Measurements from ENCODE around the gene DUS2.
A peak's percentile ranks its signal among the peaks of the same experiment; 100 is the strongest.

Gene DUS2

DNA sequence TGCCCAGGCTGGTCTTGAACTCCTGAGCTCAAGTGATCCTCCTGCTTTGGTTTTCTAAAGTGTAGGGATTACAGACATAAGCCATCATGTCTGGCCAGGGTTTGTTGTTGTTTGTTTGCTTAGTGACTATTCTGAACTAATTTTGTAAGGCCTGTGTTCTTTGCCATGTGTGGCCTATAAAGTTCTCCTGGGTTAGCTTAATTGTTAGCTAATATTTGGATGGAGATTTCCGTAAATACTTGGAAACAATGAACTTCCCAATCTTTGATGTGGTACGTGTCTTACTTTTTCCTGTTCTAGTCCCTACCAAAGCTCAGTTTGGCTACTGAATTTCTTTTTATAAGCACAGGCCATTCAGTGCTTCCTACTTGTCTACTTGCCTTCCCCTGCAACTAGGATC is 24.9 kb downstream of the DUS2 start:
- no peak for DNase-seq

- DNase-seq: no peak
Observed at GRCh38 chr16:68049449-68049848, 26.4 kb downstream of the DUS2 start.

DNA sequence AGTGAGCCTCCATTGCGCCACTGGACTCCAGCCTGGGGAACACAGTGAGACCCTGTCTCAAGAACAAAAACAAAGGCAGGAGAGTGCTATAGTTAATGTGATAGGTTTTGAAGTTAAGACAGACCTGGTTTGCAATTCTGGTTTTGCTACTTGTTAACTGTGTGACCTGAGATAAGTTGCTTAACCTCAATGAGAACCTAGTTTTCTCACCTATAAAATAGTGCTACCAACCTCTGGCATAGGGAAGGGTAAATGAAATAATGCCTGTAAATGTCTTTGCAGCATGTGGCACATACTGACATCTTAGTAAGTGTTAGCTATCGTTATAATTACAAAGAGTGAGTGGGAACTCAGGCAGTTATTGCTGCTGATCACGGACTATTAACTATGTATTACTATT is 32.3 kb downstream of the DUS2 start:
- no peak for DNase-seq

DNA sequence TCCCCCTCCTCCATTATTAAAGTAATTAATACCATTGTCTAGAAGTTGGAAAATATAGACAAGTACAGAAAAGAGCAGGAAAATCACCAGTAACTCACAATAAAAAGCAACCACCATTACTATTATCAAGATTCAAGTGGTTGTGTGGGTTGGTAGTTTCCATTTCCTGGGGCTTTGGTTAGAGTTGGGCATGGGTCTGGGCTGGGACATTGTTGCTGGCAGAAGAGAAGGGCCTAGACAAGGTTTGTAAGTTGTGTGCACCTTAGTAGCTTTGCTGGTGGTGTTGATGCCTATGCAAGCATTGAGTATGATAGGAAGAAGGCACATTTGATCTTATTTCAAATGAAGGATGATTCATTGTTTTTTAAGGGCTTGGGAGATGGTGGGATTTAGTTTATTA is 36.7 kb downstream of the DUS2 start:
- DNase-seq: no peak

GRCh38 chr16:68061396-68061795 is 38.3 kb downstream of the DUS2 start:
- no peak for DNase-seq

GRCh38 chr16:68062910-68063393 is 39.9 kb downstream of the DUS2 start:
- DNase-seq: peak in 1 of 2 donors; percentile 56

GRCh38 chr16:68064791-68065365 is 41.8 kb downstream of the DUS2 start:
- DNase-seq: peak; percentile 73 to 81

GRCh38 chr16:68065716-68066305 is 42.7 kb downstream of the DUS2 start:
- DNase-seq: no peak

DNA sequence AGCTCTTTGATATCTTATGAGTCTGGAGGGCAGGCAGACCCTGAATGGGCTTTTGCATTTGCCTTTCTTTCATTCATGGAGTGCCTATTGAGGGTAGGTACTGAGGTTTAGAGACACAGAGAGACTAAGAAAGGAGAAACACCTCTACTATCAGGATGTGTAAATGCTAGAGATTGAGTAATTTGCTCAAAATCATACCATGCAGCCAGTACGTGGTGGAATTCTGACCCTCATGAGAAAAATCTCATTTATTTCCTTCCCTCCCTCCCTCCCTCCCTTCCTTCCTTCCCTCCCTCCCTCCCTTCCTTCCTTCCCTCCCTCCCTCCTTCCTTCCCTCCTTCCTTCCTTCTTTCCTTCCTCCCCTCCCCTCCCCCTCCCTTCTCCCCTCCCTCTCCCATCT is 43.7 kb downstream of the DUS2 start:
- no peak for DNase-seq

- no peak for DNase-seq
Observed at GRCh38 chr16:68068926-68069325, 45.8 kb downstream of the DUS2 start.

GRCh38 chr16:68069511-68070248 is 46.6 kb downstream of the DUS2 start:
- DNase-seq: peak in 1 of 2 donors; percentile 67

GRCh38 chr16:68070249-68070730 is 47.2 kb downstream of the DUS2 start:
- peak in 1 of 2 donors; percentile 35 for DNase-seq

DNA sequence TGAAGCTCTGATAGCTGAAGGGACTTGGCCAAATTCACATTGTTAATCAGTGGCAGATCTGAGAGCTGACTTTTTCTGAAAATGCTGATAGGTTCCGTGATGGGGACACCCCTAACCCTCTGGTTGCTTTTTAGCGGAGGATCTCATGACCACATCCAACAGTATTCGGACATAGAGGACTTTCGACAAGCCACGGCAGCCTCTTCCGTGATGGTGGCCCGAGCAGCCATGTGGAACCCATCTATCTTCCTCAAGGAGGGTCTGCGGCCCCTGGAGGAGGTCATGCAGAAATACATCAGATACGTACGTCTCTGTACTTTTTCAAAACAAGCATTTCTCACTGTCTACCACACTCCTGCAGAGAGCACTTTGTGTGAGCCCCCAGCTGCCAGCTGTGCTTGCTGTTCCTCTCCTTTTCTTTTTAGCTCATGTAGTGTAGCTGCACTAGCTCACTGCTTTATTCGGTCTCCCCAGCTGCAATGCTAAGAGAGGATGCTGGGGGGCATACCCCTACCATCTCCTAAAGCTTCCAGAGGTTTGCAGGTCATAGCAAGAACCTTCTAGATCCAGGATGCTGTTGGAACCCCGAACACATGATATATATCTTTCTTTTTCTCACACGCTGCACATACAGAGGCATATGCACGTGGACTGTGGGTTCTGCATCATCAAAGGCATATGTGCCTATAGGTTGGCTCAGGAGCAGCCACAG is 47.9 kb downstream of the DUS2 start:
- no peak for DNase-seq

- DNase-seq: no peak
Observed at GRCh38 chr16:68071518-68071901, 48.4 kb downstream of the DUS2 start.

- no peak for DNase-seq
Observed at GRCh38 chr16:68072038-68072695, 49.1 kb downstream of the DUS2 start.

DNA sequence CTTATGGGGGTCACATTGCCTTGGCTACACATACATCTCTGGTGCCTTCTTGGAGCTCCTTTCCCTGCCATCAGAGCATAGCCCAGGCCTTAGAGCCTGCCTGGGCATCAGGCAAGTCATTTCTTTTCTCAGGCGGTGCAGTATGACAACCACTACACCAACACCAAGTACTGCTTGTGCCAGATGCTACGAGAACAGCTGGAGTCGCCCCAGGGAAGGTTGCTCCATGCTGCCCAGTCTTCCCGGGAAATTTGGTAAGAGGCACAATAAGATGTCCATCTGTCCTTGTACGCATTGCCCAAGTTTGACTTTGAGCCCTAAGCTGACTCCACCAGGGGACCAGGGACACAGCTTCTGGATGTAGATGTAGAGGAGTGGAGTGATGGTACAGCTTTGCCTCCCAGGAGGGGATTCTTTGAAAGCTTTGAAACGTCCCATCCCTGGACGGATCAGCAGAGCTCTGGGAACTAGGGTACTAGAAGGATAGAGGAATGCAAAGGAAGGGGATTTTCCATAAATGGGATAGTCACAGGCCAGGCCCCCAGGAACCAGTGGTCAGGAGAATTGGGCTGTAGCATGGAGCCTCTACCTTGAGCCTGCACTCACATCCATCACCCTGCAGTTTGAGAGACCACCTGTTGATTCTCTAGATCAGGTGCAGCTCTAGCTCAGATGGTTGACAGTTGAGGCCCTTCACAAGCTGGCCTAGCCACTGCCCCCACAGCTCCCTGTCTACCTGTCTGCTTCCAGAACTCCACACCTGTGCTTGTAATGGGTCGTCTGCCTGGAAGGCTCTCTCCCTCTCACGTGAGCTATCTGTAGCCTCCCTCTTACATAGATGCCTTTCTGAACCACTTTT is 51.0 kb downstream of the DUS2 start:
- no peak for DNase-seq

- DNase-seq: peak; percentile 78
Observed at GRCh38 chr16:68074850-68075555, 51.9 kb downstream of the DUS2 start.

DNA sequence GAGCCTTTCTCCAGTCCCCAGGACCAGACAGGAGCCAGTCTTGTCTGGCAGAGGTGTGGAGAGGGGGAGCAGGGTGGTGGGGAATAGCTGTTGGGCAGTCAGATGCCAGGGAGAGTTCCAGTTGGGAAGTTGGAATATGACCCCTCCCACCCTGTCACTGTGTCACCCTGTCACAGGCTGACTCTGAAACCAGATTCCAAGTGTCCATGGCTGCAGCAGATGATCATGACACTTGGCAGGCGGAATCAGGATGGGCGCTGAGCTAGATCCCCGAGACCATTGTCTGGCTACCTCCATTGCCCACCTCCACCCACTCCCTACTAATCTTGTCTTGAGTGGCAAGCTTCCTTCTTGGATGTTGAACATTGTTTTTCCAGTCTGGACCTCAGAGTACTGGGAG is 52.9 kb downstream of the DUS2 start:
- no peak for DNase-seq

- DNase-seq: no peak
Observed at GRCh38 chr16:68076560-68076959, 53.5 kb downstream of the DUS2 start.

DNA sequence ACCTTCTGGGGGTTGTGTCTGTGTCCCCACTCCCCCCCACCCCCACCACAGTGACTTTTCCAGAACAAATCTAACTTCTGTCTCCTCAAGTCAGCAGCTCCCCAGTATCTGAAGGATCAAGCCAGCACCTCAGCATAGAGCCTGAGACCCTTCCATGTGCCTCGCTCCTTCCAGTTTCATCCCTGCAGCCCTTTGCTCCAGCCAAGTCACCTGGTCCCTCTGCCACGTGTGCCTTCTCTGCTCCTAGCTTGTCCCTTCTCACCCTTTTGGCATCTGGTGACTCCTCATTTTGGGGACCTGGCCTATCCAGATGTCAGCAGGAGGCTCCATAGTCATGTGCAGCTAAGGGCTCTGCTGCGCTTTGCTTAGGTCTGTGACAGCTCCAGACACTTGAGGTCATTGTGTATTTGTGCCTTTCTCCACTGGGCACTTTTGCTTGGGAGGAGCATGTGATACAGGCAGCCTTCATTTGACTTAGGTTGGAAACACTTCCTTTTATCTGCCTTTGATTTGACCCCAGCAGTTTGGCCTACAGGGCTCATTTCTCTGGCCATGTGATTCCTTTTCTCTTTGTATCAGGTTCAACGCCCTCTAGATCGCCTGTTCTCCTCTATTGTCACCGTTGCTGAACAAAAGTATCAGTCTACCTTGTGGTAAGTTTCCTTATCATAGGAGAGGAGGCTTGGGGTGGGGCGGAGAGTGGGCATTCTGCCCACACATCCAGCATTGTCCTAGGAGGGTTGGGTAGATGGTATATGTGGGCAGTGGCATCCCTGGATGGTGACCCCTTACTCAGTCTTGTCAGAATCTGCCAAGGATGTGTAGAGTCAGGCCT is 55.0 kb downstream of the DUS2 start:
- DNase-seq: no peak

Data from CD4-positive, alpha-beta T cell treated with Interferon alpha-2 for 1 hour (primary cell).